ENCODE data around the gene MAPK11.

DNA sequence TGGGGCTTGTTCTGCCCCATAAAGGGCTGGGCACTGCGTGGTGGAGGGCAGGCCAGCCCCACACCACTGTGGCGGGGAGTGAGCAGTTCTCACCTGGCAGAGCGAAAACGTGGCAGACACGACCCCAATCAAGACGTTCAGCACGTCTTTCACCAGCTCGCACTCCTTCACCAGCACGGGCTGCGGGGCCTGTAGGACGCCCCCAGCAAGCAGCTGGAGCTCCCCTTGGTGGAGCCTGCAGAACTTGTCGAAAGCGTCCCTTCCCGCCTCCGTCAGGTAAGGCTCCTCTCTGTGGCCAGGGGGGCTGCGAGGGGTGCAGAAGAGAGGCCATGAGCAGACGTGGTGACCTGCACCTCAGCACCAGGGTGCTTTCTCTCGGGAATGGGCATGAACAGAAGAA is 37.0 kb downstream of the MAPK11 start:
- TF ChIP-seq POLR2A (IDR thresholded peaks at IDR 0.05), result no peak
- TF ChIP-seq, protein P1, sequence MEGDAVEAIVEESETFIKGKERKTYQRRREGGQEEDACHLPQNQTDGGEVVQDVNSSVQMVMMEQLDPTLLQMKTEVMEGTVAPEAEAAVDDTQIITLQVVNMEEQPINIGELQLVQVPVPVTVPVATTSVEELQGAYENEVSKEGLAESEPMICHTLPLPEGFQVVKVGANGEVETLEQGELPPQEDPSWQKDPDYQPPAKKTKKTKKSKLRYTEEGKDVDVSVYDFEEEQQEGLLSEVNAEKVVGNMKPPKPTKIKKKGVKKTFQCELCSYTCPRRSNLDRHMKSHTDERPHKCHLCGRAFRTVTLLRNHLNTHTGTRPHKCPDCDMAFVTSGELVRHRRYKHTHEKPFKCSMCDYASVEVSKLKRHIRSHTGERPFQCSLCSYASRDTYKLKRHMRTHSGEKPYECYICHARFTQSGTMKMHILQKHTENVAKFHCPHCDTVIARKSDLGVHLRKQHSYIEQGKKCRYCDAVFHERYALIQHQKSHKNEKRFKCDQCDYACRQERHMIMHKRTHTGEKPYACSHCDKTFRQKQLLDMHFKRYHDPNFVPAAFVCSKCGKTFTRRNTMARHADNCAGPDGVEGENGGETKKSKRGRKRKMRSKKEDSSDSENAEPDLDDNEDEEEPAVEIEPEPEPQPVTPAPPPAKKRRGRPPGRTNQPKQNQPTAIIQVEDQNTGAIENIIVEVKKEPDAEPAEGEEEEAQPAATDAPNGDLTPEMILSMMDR (IDR thresholded peaks at IDR 0.05), result no peak

Measured in right lobe of liver (tissue), 4 donors.